Vagina (tissue), 2 donors: ENCODE results near the gene SLC1A2.

Source experiments
- POLR2AphosphoS5 ChIP-seq, 2 donors: sonication (generic); formaldehyde crosslinking; IDR thresholded peaks; one replicate each; pipeline ENCODE4 v1.9.0; 2017; ENCODE audit warnings: antibody characterized with exemption in 2 of 2, mild to moderate bottlenecking in 2 of 2, low read depth in 1 of 2; ENCODE audit not compliant: insufficient read depth in 1 of 2
- TF ChIP-seq, protein P1 (sequence below), 3 experiments: fragments of 450-650 bp in 2 of 3; fragments of 200-600 bp in 1 of 3; sonication (generic) in 1 of 3; IDR thresholded peaks; one replicate each; pipeline ENCODE4 v1.5.1; 2017 to 2019; ENCODE audit warnings: antibody characterized with exemption in 3 of 3, mild to moderate bottlenecking in 2 of 3, moderate library complexity in 2 of 3

DNA sequence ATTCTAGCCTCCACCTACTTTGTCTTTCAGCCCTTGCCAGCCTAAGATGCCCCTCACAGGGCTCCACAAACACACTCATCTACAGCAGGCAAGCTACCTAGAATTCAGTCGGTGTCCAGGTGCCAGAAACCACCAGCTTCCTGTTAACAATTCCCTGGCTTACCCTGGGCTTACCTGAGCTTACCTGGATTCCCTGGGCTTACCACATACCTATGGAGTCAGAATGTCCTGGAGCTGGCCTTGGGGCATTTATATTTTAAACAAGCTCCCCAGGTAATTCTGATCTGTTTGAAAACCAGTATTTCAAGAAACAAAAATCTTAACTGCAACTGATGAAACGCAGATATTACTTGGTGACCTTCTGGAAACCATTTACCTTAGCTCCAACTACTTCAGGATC lies 123.6 kb downstream of the SLC1A2 start:
- TF ChIP-seq, protein P1, sequence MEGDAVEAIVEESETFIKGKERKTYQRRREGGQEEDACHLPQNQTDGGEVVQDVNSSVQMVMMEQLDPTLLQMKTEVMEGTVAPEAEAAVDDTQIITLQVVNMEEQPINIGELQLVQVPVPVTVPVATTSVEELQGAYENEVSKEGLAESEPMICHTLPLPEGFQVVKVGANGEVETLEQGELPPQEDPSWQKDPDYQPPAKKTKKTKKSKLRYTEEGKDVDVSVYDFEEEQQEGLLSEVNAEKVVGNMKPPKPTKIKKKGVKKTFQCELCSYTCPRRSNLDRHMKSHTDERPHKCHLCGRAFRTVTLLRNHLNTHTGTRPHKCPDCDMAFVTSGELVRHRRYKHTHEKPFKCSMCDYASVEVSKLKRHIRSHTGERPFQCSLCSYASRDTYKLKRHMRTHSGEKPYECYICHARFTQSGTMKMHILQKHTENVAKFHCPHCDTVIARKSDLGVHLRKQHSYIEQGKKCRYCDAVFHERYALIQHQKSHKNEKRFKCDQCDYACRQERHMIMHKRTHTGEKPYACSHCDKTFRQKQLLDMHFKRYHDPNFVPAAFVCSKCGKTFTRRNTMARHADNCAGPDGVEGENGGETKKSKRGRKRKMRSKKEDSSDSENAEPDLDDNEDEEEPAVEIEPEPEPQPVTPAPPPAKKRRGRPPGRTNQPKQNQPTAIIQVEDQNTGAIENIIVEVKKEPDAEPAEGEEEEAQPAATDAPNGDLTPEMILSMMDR (IDR thresholded peaks at IDR 0.05), result no peak
- no peak for TF ChIP-seq POLR2AphosphoS5 (IDR thresholded peaks at IDR 0.05; ENCODE audit: insufficient read depth in 1 of 2, low read depth in 1 of 2)
